HEK293 (cell line): ENCODE results near the gene NEO1.

Experiments
- HOXC10 ChIP-seq: sonication (generic); formaldehyde crosslinking; IDR thresholded peaks from 2 replicates; pipeline ENCODE4 v1.8.1; 2023; ENCODE audit warnings: mild to moderate bottlenecking, missing genetic modification reagents
- ZNF214 ChIP-seq: fragments of 450-650 bp; formaldehyde crosslinking; IDR thresholded peaks from 2 replicates; pipeline ENCODE4 v1.5.1; 2017; ENCODE audit warnings: missing biosample characterization, mild to moderate bottlenecking, missing genetic modification characterization, borderline replicate concordance
- ZNF24 ChIP-seq: fragments of 450-650 bp; formaldehyde crosslinking; IDR thresholded peaks from 2 replicates; pipeline ENCODE4 v1.5.1; 2016; ENCODE audit warnings: missing biosample characterization, missing genetic modification characterization
- TF ChIP-seq, protein P1 (sequence below): fragments of 450-650 bp; formaldehyde crosslinking; IDR thresholded peaks from 2 replicates; pipeline ENCODE4 v1.5.1; 2016; ENCODE audit warnings: missing biosample characterization, missing genetic modification characterization

DNA sequence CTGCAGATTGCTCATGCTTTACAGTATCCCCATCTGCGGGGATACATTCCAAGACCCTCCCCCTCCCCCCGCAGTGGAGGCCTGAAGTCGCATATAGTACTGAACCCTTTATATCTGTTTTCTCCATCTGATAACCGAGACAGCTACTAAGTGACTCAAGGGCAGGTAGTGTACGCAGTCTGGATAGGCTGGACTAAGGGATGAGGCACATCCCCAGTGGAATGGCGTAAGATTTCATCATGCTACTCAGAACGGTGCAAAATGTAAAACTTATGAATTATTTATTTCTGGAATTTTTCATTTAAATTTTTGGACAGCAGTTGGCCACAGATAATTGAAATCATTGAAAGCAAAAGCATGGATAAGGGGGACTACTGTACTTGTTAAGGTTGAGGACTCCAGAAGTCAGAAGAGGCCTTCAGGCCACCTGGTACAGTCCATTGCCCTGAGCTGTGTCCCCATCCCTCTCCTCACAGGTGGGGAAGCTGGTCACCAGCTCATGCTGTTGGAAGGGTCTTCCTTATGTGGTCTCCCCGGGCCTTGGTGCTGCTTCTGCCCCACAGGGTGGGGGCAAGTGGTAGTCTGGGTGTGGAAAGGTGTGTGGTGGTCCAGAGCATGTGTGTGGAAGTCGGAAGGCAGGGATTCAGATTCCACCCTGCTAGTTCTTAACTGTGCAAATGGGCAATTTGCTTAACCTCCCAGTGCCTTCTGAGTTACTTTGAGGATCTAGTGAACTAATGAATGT lies 244.5 kb downstream of the NEO1 start:
- TF ChIP-seq, protein P1, sequence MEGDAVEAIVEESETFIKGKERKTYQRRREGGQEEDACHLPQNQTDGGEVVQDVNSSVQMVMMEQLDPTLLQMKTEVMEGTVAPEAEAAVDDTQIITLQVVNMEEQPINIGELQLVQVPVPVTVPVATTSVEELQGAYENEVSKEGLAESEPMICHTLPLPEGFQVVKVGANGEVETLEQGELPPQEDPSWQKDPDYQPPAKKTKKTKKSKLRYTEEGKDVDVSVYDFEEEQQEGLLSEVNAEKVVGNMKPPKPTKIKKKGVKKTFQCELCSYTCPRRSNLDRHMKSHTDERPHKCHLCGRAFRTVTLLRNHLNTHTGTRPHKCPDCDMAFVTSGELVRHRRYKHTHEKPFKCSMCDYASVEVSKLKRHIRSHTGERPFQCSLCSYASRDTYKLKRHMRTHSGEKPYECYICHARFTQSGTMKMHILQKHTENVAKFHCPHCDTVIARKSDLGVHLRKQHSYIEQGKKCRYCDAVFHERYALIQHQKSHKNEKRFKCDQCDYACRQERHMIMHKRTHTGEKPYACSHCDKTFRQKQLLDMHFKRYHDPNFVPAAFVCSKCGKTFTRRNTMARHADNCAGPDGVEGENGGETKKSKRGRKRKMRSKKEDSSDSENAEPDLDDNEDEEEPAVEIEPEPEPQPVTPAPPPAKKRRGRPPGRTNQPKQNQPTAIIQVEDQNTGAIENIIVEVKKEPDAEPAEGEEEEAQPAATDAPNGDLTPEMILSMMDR (tag by site-specific recombination) = no peak
- TF ChIP-seq ZNF24 (tag by site-specific recombination) (no peak), ZNF214 (no peak), HOXC10 (no peak)
